HG02981 (cell line): Measurements from ENCODE around the gene ANKMY2.

Source experiments
- ATAC-seq: cut with Tn5 transposase; IDR thresholded peaks from one replicate; pipeline ENCODE4 v1.9.1; 2021; ENCODE audit warnings: mild to moderate bottlenecking, moderate library complexity; ENCODE audit not compliant: unreplicated experiment

Gene ANKMY2

GRCh38 chr7:16583834-16584233 lies 61.7 kb downstream of the ANKMY2 start:
- no peak for ATAC-seq

- ATAC-seq = no peak
These were observed 64.3 kb downstream of the ANKMY2 start for GRCh38 chr7:16581286-16581685.

GRCh38 chr7:16579216-16579615 lies 66.3 kb downstream of the ANKMY2 start:
- ATAC-seq = no peak

GRCh38 chr7:16571941-16572340 lies 73.6 kb downstream of the ANKMY2 start:
- ATAC-seq = no peak

- peak; percentile 42 for ATAC-seq
These were observed 80.6 kb downstream of the ANKMY2 start for GRCh38 chr7:16564909-16565426.

GRCh38 chr7:16564023-16564380 lies 81.6 kb downstream of the ANKMY2 start:
- peak; percentile 36 for ATAC-seq

GRCh38 chr7:16563281-16564022 lies 82.1 kb downstream of the ANKMY2 start:
- peak; percentile 83 for ATAC-seq

- no peak for ATAC-seq
These were observed 82.9 kb downstream of the ANKMY2 start for GRCh38 chr7:16562456-16563220.

GRCh38 chr7:16561943-16562342 lies 83.6 kb downstream of the ANKMY2 start:
- ATAC-seq = no peak

GRCh38 chr7:16559497-16560179 lies 85.9 kb downstream of the ANKMY2 start:
- no peak for ATAC-seq

GRCh38 chr7:16558761-16559302 lies 86.7 kb downstream of the ANKMY2 start:
- no peak for ATAC-seq

- ATAC-seq = no peak
These were observed 89.2 kb downstream of the ANKMY2 start for GRCh38 chr7:16556359-16556758.

- no peak for ATAC-seq
These were observed 90.9 kb downstream of the ANKMY2 start for GRCh38 chr7:16554518-16555236.

- ATAC-seq = no peak
These were observed 94.9 kb downstream of the ANKMY2 start for GRCh38 chr7:16550671-16551070.
